Measurements from ENCODE around the gene SFPQ. TPM values are rescaled to one million over a fixed set of nuclear protein-coding genes. Genes with fewer than 3 reads are reported as not detected.

Gene SFPQ
- total RNA-seq, 4 donors from 2014 or later: 177 to 629 (median 255) TPM

- DNase-seq: no peak
- peaks cover 0 to 56% (median 0%) of the 10 kb centered on the region in 3 donors for H3K36me3 ChIP-seq
- H3K4me3 ChIP-seq: peak overlapping the region; percentile 98 to 99 (median 99)
- no peaks in the 10 kb centered on the region for H3K9me3 ChIP-seq
- H3K4me1 ChIP-seq: peaks cover 4 to 52% (median 7%) of the 10 kb centered on the region in 4 donors
- TF ChIP-seq POLR2A (IDR thresholded peaks at IDR 0.05): no peak
- TF ChIP-seq CTCF (IDR thresholded peaks at IDR 0.05): no peak
- H3K27ac ChIP-seq: peak overlapping the region in 3 of 4 donors; percentile 3 to 99 (median 98)
- no peaks in the 10 kb centered on the region for H3K27me3 ChIP-seq
These were observed 2.2 kb downstream of the SFPQ start for GRCh38 chr1:35190784-35191183.

- Histone ChIP-seq H3K4me3 (no peak overlapping the region), H3K4me1 (peaks cover 4 to 64% (median 7%) of the 10 kb centered on the region in 4 donors), H3K36me3 (peaks cover 0 to 76% (median 0%) of the 10 kb centered on the region in 3 donors), H3K27ac (no peak overlapping the region), H3K27me3 (no peaks in the 10 kb centered on the region), H3K9me3 (no peaks in the 10 kb centered on the region)
- no peak for TF ChIP-seq POLR2A (IDR thresholded peaks at IDR 0.05)
- TF ChIP-seq CTCF (IDR thresholded peaks at IDR 0.05): no peak
- no peak for DNase-seq
These were observed 4.2 kb downstream of the SFPQ start for GRCh38 chr1:35188578-35189392.

- peaks cover 4 to 64% (median 7%) of the 10 kb centered on the region in 4 donors for H3K4me1 ChIP-seq
- no peaks in the 10 kb centered on the region for H3K27me3 ChIP-seq
- peaks cover 0 to 85% (median 0%) of the 10 kb centered on the region in 3 donors for H3K36me3 ChIP-seq
- H3K9me3 ChIP-seq: no peaks in the 10 kb centered on the region
- TF ChIP-seq POLR2A (IDR thresholded peaks at IDR 0.05): no peak
- TF ChIP-seq CTCF (IDR thresholded peaks at IDR 0.05): no peak
- DNase-seq: no peak
- no peak overlapping the region for H3K4me3 ChIP-seq
- H3K27ac ChIP-seq: no peak overlapping the region
These were observed 5.1 kb downstream of the SFPQ start for GRCh38 chr1:35187816-35188342.

- TF ChIP-seq CTCF (IDR thresholded peaks at IDR 0.05) (no peak), POLR2A (IDR thresholded peaks at IDR 0.05) (no peak)
- H3K27ac ChIP-seq: no peak overlapping the region
- H3K4me1 ChIP-seq: peaks cover 4 to 71% (median 7%) of the 10 kb centered on the region in 4 donors
These were observed 6.7 kb downstream of the SFPQ start for GRCh38 chr1:35186239-35186638.

GRCh38 chr1:35185200-35185599, 7.7 kb downstream of the SFPQ start:
- Histone ChIP-seq H3K27ac (no peak overlapping the region), H3K4me1 (peaks cover 4 to 68% (median 9%) of the 10 kb centered on the region in 4 donors), H3K36me3 (peaks cover 0 to 94% (median 0%) of the 10 kb centered on the region in 3 donors), H3K4me3 (no peak overlapping the region), H3K9me3 (no peaks in the 10 kb centered on the region), H3K27me3 (no peaks in the 10 kb centered on the region)
- TF ChIP-seq POLR2A (IDR thresholded peaks at IDR 0.05) (no peak), CTCF (IDR thresholded peaks at IDR 0.05) (no peak)
- DNase-seq: no peak

More at GRCh38 chr1:35186239-35186638, 6.7 kb downstream of the SFPQ start:
- Histone ChIP-seq H3K9me3 (no peaks in the 10 kb centered on the region), H3K36me3 (peaks cover 0 to 100% (median 0%) of the 10 kb centered on the region in 3 donors), H3K27me3 (no peaks in the 10 kb centered on the region), H3K4me3 (no peak overlapping the region)
- DNase-seq: no peak
